Upper lobe of left lung (tissue), 4 donors: ENCODE data around the gene GGT5.

Experiments used
- POLR2A ChIP-seq, 4 donors: fragments of 450-650 bp; IDR thresholded peaks; one replicate each; pipeline ENCODE4 v1.5.1; 2016 to 2017; ENCODE audit warnings: antibody characterized with exemption in 4 of 4, mild to moderate bottlenecking in 2 of 4
- POLR2AphosphoS5 ChIP-seq, 2 donors: sonication (generic); formaldehyde crosslinking; IDR thresholded peaks; one replicate each; pipeline ENCODE4 v1.5.1; 2017; ENCODE audit warnings: antibody characterized with exemption in 2 of 2
- TF ChIP-seq, protein P1 (sequence below), 6 experiments: fragments of 450-650 bp in 4 of 6; fragments of 200-600 bp in 2 of 6; sonication (generic) in 2 of 6; IDR thresholded peaks; one replicate each; pipeline ENCODE4 v1.5.1; 2016 to 2019; ENCODE audit warnings: antibody characterized with exemption in 6 of 6

- TF ChIP-seq, protein P1, sequence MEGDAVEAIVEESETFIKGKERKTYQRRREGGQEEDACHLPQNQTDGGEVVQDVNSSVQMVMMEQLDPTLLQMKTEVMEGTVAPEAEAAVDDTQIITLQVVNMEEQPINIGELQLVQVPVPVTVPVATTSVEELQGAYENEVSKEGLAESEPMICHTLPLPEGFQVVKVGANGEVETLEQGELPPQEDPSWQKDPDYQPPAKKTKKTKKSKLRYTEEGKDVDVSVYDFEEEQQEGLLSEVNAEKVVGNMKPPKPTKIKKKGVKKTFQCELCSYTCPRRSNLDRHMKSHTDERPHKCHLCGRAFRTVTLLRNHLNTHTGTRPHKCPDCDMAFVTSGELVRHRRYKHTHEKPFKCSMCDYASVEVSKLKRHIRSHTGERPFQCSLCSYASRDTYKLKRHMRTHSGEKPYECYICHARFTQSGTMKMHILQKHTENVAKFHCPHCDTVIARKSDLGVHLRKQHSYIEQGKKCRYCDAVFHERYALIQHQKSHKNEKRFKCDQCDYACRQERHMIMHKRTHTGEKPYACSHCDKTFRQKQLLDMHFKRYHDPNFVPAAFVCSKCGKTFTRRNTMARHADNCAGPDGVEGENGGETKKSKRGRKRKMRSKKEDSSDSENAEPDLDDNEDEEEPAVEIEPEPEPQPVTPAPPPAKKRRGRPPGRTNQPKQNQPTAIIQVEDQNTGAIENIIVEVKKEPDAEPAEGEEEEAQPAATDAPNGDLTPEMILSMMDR (IDR thresholded peaks at IDR 0.05) = no peak
- TF ChIP-seq POLR2AphosphoS5 (IDR thresholded peaks at IDR 0.05) (no peak), POLR2A (IDR thresholded peaks at IDR 0.05) (no peak)
Measured at GRCh38 chr22:24200619-24201212, 44.2 kb downstream of the GGT5 start.
